BLaER1 treated with 17β-estradiol and CSF1 and Interleukin-3, amounts not matched to agents 10 nM and 100 nM (cell line): ENCODE measurements around the gene ZFYVE28.

Source experiments
- H3K27ac ChIP-seq, 11 experiments: shearing (Covaris generic); formaldehyde crosslinking; 2 replicates each; pipeline ENCODE4 v1.8.1; 2022
- H3K27me3 ChIP-seq, 11 experiments: shearing (Covaris generic); formaldehyde crosslinking; 2 replicates each; pipeline ENCODE4 v1.8.1; 2022
- H3K36me3 ChIP-seq, 11 experiments: shearing (Covaris generic); formaldehyde crosslinking; 2 replicates each; pipeline ENCODE4 v1.8.1; 2022
- H3K4me1 ChIP-seq, 10 experiments: shearing (Covaris generic); formaldehyde crosslinking; 2 replicates each; pipeline ENCODE4 v1.8.1; 2022
- H3K4me2 ChIP-seq, 11 experiments: shearing (Covaris generic); formaldehyde crosslinking; 2 replicates each; pipeline ENCODE4 v1.8.1; 2022
- H3K4me3 ChIP-seq, 10 experiments: shearing (Covaris generic); formaldehyde crosslinking; 2 replicates each; pipeline ENCODE4 v1.8.1; 2022
- H3K9ac ChIP-seq, 11 experiments: shearing (Covaris generic); formaldehyde crosslinking; 2 replicates each; pipeline ENCODE4 v1.8.1; 2022
- H3K9me3 ChIP-seq, 11 experiments: shearing (Covaris generic); formaldehyde crosslinking; replicated peaks in 1 of 11; 2 replicates each; pipeline ENCODE4 v1.8.1; 2022
- H4K20me1 ChIP-seq, 11 experiments: shearing (Covaris generic); formaldehyde crosslinking; 2 replicates each; pipeline ENCODE4 v1.8.1; 2022
- Cebpa-rat ChIP-seq, 11 experiments: shearing (Covaris generic); IDR thresholded peaks; 2 replicates each; pipeline ENCODE4 v1.8.1; 2022

ZFYVE28 gene

GRCh38 chr4:2356123-2357069, 62.0 kb downstream of the ZFYVE28 start:
- H3K4me3 ChIP-seq, result no peak overlapping the region
- H3K27me3 ChIP-seq, result no peaks in the 10 kb centered on the region
- no peak overlapping the region for H3K27ac ChIP-seq
- peaks cover 0 to 66% (median 0%) of the 10 kb centered on the region in 11 experiments; a peak in 3 of 22 replicates for H4K20me1 ChIP-seq
- no peaks in the 10 kb centered on the region for H3K9me3 ChIP-seq
- no peak overlapping the region for H3K9ac ChIP-seq
- peaks cover 13 to 40% (median 26%) of the 10 kb centered on the region in 10 experiments for H3K4me1 ChIP-seq
- TF ChIP-seq Cebpa-rat (IDR thresholded peaks at IDR 0.05), result no peak
- H3K36me3 ChIP-seq, result no peaks in the 10 kb centered on the region
- H3K4me2 ChIP-seq, result 0 out of 22 replicates have a peak overlapping the region, but pooled peaks of 1 of the 11 experiments have one; percentile 28

- Histone ChIP-seq H3K27me3 (no peaks in the 10 kb centered on the region), H3K4me1 (peaks cover 13 to 40% (median 26%) of the 10 kb centered on the region in 10 experiments), H3K4me3 (no peak overlapping the region), H3K36me3 (no peaks in the 10 kb centered on the region), H3K4me2 (peak overlapping the region; percentile 64 to 81 (median 69); a peak in 21 of 22 replicates), H4K20me1 (peaks cover 0 to 51% (median 0%) of the 10 kb centered on the region in 11 experiments; a peak in 3 of 22 replicates), H3K9ac (no peak overlapping the region), H3K9me3 (no peaks in the 10 kb centered on the region), H3K27ac (no peak overlapping the region)
- TF ChIP-seq Cebpa-rat (IDR thresholded peaks at IDR 0.05), result no peak
These were observed 63.7 kb downstream of the ZFYVE28 start for GRCh38 chr4:2354760-2355159.

GRCh38 chr4:2354118-2354517, 64.3 kb downstream of the ZFYVE28 start:
- peaks cover 13 to 40% (median 26%) of the 10 kb centered on the region in 10 experiments for H3K4me1 ChIP-seq
- H4K20me1 ChIP-seq, result peaks cover 0 to 48% (median 0%) of the 10 kb centered on the region in 11 experiments; a peak in 3 of 22 replicates
- no peak overlapping the region for H3K4me3 ChIP-seq
- 0 out of 22 replicates have a peak overlapping the region, but pooled peaks of 2 of the 11 experiments have one; percentile 2 to 13 for H3K9ac ChIP-seq
- H3K4me2 ChIP-seq, result peak overlapping the region; percentile 64 to 81 (median 69)
- no peaks in the 10 kb centered on the region for H3K36me3 ChIP-seq
- no peak for TF ChIP-seq Cebpa-rat (IDR thresholded peaks at IDR 0.05)
- H3K9me3 ChIP-seq, result no peaks in the 10 kb centered on the region
- no peak overlapping the region for H3K27ac ChIP-seq
- no peaks in the 10 kb centered on the region for H3K27me3 ChIP-seq

- H3K4me2 ChIP-seq, result peak overlapping the region; percentile 64 to 81 (median 69)
- H3K9me3 ChIP-seq, result no peaks in the 10 kb centered on the region
- H3K4me1 ChIP-seq, result peaks cover 13 to 40% (median 26%) of the 10 kb centered on the region in 10 experiments
- no peak overlapping the region for H3K27ac ChIP-seq
- no peaks in the 10 kb centered on the region for H3K27me3 ChIP-seq
- H3K36me3 ChIP-seq, result no peaks in the 10 kb centered on the region
- no peak for TF ChIP-seq Cebpa-rat (IDR thresholded peaks at IDR 0.05)
- peaks cover 0 to 44% (median 0%) of the 10 kb centered on the region in 11 experiments; a peak in 3 of 22 replicates for H4K20me1 ChIP-seq
- no peak overlapping the region for H3K4me3 ChIP-seq
- H3K9ac ChIP-seq, result peak overlapping the region in 4 of 11 experiments; percentile 2 to 50 (median 12); a peak in 1 of 22 replicates
These were observed 65.0 kb downstream of the ZFYVE28 start for GRCh38 chr4:2353222-2354107.

GRCh38 chr4:2352729-2353221, 65.7 kb downstream of the ZFYVE28 start:
- TF ChIP-seq Cebpa-rat (IDR thresholded peaks at IDR 0.05), result no peak
- peaks cover 13 to 40% (median 26%) of the 10 kb centered on the region in 10 experiments for H3K4me1 ChIP-seq
- no peak overlapping the region for H3K27ac ChIP-seq
- peak overlapping the region in 2 of 11 experiments; percentile 12 to 50; a peak in 1 of 22 replicates for H3K9ac ChIP-seq
- peaks cover 0 to 37% (median 0%) of the 10 kb centered on the region in 11 experiments; a peak in 3 of 22 replicates for H4K20me1 ChIP-seq
- H3K9me3 ChIP-seq, result 0 out of 22 replicates have a peak, but pooled peaks cover 0 to under 1% (median 0%) of the 10 kb centered on the region in 11 experiments
- H3K4me2 ChIP-seq, result peak overlapping the region in 9 of 11 experiments; percentile 64 to 81 (median 69); a peak in 16 of 22 replicates
- H3K36me3 ChIP-seq, result no peaks in the 10 kb centered on the region
- H3K27me3 ChIP-seq, result no peaks in the 10 kb centered on the region
- no peak overlapping the region for H3K4me3 ChIP-seq

- Histone ChIP-seq H3K9me3 (peaks cover 1 to 6% (median 2%) of the 10 kb centered on the region in 11 experiments; a peak in 12 of 22 replicates), H3K4me1 (peaks cover 13 to 40% (median 26%) of the 10 kb centered on the region in 10 experiments), H3K4me2 (peak overlapping the region in 7 of 11 experiments; percentile 64 to 81 (median 70); a peak in 7 of 22 replicates), H3K36me3 (no peaks in the 10 kb centered on the region), H3K27me3 (no peaks in the 10 kb centered on the region), H3K9ac (no peak overlapping the region), H3K4me3 (no peak overlapping the region), H3K27ac (no peak overlapping the region), H4K20me1 (peaks cover 0 to 32% (median 0%) of the 10 kb centered on the region in 11 experiments; a peak in 3 of 22 replicates)
- TF ChIP-seq Cebpa-rat (IDR thresholded peaks at IDR 0.05), result no peak
These were observed 66.3 kb downstream of the ZFYVE28 start for GRCh38 chr4:2352171-2352570.

- H3K27me3 ChIP-seq, result no peaks in the 10 kb centered on the region
- H3K9ac ChIP-seq, result no peak overlapping the region
- H3K4me2 ChIP-seq, result no peak overlapping the region
- H3K4me1 ChIP-seq, result peaks cover 13 to 38% (median 26%) of the 10 kb centered on the region in 10 experiments
- no peak overlapping the region for H3K4me3 ChIP-seq
- no peak overlapping the region for H3K27ac ChIP-seq
- TF ChIP-seq Cebpa-rat (IDR thresholded peaks at IDR 0.05), result no peak
- no peaks in the 10 kb centered on the region for H3K36me3 ChIP-seq
- H3K9me3 ChIP-seq, result peaks cover 6 to 18% (median 14%) of the 10 kb centered on the region in 11 experiments; a peak in 16 of 22 replicates
- peaks cover 0 to 22% (median 0%) of the 10 kb centered on the region in 11 experiments; a peak in 3 of 22 replicates for H4K20me1 ChIP-seq
These were observed 67.5 kb downstream of the ZFYVE28 start for GRCh38 chr4:2350982-2351381.

GRCh38 chr4:2348786-2349185, 69.7 kb downstream of the ZFYVE28 start:
- H3K4me1 ChIP-seq, result peaks cover 1 to 19% (median 13%) of the 10 kb centered on the region in 10 experiments
- H3K4me2 ChIP-seq, result no peak overlapping the region
- no peaks in the 10 kb centered on the region for H3K36me3 ChIP-seq
- no peak overlapping the region for H3K4me3 ChIP-seq
- H3K27me3 ChIP-seq, result no peaks in the 10 kb centered on the region
- no peak for TF ChIP-seq Cebpa-rat (IDR thresholded peaks at IDR 0.05)
- H3K27ac ChIP-seq, result no peak overlapping the region
- peaks cover 6 to 30% (median 20%) of the 10 kb centered on the region in 11 experiments; a peak in 16 of 22 replicates for H3K9me3 ChIP-seq
- peaks cover 0 to 4% (median 0%) of the 10 kb centered on the region in 11 experiments; a peak in 3 of 22 replicates for H4K20me1 ChIP-seq
- no peak overlapping the region for H3K9ac ChIP-seq
